ENCODE data around the gene BHLHA15.

Gene BHLHA15

GRCh38 chr7:98251231-98251600 is 40.0 kb downstream of the BHLHA15 start:
- DNase-seq (ENCODE audit: extremely low spot score): peak; percentile 48
- CTCF ChIA-PET: interaction anchor here (1.4 to 2.2 kb wide), 2 partner anchors 16 to 82 kb away, joined by 6 to 13 read pairs; no protein-coding TSS in a partner anchor
- no peak for TF ChIP-seq CTCF (IDR thresholded peaks at IDR 0.05; ENCODE audit: control extremely low read depth, extremely low read depth, low read depth, missing control alignments)
- POLR2A ChIA-PET: no interaction called here

- CTCF ChIA-PET: interaction anchor here (2.2 kb wide), 1 partner anchor 15 kb away, joined by 13 read pairs; no protein-coding TSS in a partner anchor
Observed at GRCh38 chr7:98251601-98252424, 40.6 kb downstream of the BHLHA15 start, which contains the start of gene TECPR1. TECPR1 (minus strand) TSS chr7:98252232; CDS start chr7:98246146, 6,086 bp downstream.

GRCh38 chr7:98252425-98253054 is 41.3 kb downstream of the BHLHA15 start:
- ChIA-PET CTCF (interaction anchor here (0.7 to 1.6 kb wide), 6 partner anchors 10 to 231 kb away, joined by 3 to 5 read pairs (median 4); partner anchors contain the start of gene BAIAP2L1), POLR2A (no interaction called here)
- TF ChIP-seq CTCF (IDR thresholded peaks at IDR 0.05; ENCODE audit: control extremely low read depth, extremely low read depth, low read depth, missing control alignments): no peak

More at GRCh38 chr7:98251601-98252424, 40.6 kb downstream of the BHLHA15 start, which contains the start of gene TECPR1:
- DNase-seq (ENCODE audit: extremely low spot score): peak; percentile 99
- TF ChIP-seq CTCF (IDR thresholded peaks at IDR 0.05; ENCODE audit: control extremely low read depth, extremely low read depth, low read depth, missing control alignments): no peak
- POLR2A ChIA-PET: no interaction called here

GRCh38 chr7:98254516-98254915 is 43.3 kb downstream of the BHLHA15 start:
- ChIA-PET POLR2A (no interaction called here), CTCF (interaction anchor here (0.6 to 1.1 kb wide), 4 partner anchors 11 to 86 kb away, joined by 3 to 4 read pairs (median 4); no protein-coding TSS in a partner anchor)

More at GRCh38 chr7:98252425-98253054, 41.3 kb downstream of the BHLHA15 start:
- DNase-seq (ENCODE audit: extremely low spot score): no peak

GRCh38 chr7:98254951-98255610 is 43.8 kb downstream of the BHLHA15 start:
- ChIA-PET POLR2A (no interaction called here), CTCF (interaction anchor here (0.6 to 1.1 kb wide), 4 partner anchors 12 to 87 kb away, joined by 3 to 4 read pairs (median 4); no protein-coding TSS in a partner anchor)
- DNase-seq (ENCODE audit: extremely low spot score): no peak
- TF ChIP-seq CTCF (IDR thresholded peaks at IDR 0.05; ENCODE audit: control extremely low read depth, extremely low read depth, low read depth, missing control alignments): no peak

More at GRCh38 chr7:98254516-98254915, 43.3 kb downstream of the BHLHA15 start:
- no peak for DNase-seq (ENCODE audit: extremely low spot score)
- no peak for TF ChIP-seq CTCF (IDR thresholded peaks at IDR 0.05; ENCODE audit: control extremely low read depth, extremely low read depth, low read depth, missing control alignments)

GRCh38 chr7:98256431-98256830 is 45.2 kb downstream of the BHLHA15 start:
- ChIA-PET POLR2A (no interaction called here), CTCF (interaction anchor here (1.2 kb wide), 1 partner anchor 88 kb away, joined by 3 read pairs; no protein-coding TSS in a partner anchor)
- TF ChIP-seq CTCF (IDR thresholded peaks at IDR 0.05; ENCODE audit: control extremely low read depth, extremely low read depth, low read depth, missing control alignments): no peak
- no peak for DNase-seq (ENCODE audit: extremely low spot score)
